HG02970 (cell line): ENCODE measurements around the gene PRR18.

Experiments used
- ATAC-seq: cut with Tn5 transposase; IDR thresholded peaks from one replicate; pipeline ENCODE4 v1.9.1; 2021; ENCODE audit warnings: mild to moderate bottlenecking, moderate library complexity, moderate number of reproducible peaks; ENCODE audit not compliant: unreplicated experiment, low FRiP score

Gene PRR18

DNA sequence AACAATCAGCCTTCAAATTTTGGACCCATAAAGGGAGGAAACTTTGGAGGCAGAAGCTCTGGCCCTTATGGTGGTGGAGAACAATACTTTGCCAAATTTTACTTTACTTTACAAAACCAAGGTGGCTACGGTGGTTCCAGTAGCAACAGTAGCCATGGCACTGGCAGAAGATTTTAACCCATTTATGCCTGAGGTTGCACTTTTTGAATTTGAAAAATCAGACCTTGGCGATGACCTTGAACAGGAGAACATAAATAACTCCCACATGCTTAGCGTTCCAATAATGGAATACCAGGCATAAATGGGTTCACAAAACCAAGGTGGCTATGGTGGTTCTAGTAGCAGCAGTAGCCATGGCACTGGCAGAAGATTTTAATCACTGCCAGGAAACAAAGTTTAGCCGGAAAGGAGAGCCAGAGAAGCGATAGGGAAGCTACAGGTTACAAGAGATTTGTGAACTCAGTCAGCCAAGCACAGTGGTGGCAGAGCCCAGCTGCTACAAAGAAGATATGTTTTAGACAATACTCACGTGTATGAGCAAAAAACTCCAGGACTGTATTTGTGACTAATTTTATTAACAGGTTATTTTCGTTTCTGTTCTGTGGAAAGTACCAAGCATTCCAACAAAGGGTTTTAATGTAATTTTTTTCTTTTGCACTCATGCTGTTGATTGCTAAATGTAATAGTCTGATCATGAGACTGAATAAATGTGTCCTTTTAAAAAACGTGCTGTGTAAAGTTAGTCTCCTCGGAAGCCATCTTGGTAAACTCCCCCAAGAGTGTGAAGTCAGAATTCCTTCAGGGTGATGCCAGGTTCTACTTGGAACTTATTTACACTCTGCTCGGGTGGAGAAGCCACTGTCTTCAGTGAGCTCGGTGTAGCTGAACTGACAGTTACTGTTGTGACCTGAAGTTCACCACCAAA is 27.4 kb upstream of the PRR18 start:
- ATAC-seq: no peak

DNA sequence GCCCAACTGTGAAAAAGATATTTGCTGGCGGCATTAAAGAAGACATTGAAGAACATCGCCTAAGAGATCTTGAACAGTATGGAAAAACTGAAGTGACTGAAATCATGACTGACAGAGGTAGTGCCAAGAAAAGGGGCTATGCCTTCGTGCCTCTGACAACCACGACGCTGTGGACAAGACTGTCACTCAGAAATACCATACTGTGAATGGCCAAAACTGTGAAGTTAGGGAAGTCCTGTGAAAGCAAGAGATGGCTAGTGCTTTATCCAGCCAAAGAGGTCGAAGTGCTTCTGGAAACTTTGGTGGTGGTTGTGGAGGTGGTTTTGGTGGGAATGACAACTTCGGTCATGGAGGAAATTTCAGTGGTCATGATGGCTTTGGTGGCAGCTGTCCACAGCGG is 26.7 kb upstream of the PRR18 start:
- no peak for ATAC-seq

DNA sequence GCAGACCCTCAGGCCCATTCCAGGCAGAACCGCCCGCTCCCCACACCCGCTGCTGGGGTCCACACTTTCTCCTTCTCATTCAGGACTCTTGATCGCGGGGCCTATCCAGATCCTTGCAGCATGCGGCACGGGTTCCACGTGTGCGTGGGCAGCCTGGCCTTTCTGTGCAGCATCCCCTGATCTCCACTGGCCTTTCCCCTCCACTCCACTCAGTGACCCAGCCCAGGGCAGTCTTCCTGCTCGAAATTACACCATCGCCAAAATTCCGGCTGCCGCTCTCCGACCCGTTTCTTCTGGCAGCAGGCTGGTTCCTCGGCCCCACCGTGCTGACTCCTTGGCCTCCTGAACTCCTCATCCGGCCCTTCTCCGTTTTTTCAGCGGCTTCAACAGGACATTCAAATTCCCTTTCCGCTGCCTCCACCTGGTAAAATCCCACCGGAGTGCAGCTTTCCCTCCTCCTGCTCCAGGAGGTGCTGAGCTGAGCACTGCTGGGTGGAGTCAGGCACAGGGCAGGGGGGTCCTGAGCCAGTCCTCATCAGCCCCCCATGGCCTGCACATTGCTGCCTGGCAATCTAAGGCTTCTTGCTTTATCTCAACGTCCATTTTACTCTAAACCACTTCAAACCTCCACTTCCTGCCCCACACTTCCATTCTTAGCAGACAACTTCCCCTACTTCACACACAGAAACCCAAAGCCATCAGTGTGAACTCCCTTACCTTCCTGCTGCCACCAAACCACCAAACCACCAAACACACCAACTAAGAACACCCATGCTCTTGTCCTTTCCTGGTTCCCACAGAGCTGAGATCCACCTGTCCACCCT is 25.2 kb upstream of the PRR18 start:
- ATAC-seq: no peak

DNA sequence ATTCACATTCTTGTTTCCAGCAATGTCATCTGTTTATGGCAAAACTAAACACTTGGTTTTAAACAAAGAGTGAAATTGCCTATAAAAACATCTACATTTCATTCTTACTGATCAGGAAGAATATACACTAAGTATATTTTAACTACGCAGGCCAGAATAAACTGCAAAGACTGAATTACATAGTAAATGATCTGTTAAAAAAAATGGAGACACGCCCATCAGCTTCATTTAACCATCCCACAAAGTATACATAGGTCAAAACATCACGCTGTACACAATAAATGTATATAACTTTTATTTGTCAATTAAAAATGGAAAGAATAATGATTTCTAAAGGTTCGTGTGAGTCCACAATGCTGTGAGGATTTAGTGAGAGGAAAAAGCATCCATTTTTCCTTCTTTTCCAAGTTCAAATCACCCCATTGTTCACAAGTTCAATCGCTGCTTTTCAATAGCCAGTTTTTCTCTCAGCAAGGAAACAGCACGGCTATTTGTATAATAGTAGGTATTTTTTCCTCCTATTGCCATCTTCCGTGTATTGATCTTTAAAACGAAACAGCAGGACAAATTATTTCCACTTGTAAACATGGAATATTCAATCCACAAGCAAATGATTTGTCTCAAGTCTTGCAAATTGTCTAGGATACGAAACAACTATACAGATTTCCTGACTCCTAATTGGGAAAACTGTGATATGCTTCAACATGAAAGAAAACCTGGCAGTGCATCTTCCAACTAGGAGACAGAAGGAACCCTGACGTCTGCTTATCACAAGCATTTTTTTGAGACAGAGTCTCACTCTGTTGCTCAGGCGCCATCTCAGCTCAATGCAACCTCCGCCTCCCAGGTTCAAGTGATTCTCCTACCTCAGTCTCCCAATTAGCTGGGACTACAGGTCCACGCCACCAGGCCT is 23.6 kb upstream of the PRR18 start:
- no peak for ATAC-seq

DNA sequence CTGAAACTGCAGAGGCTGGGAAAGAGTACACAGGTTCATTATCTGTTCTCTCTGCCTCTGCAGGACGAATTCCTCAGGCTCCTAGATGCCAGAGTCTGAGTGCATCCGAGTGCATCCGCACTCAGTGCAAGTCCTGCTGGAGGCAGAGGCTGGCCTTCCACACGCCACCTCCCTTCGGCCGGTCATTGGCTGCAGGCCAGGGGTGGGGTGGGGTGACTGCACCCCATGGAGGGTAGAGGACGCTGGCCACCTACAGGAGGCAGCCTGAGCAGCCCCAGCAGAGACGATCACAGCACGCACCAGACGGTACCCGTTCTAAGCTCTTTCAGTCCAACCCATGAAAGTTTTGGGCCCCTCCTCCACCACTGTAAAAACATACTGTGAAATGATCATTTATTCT is 22.4 kb upstream of the PRR18 start:
- ATAC-seq: no peak

DNA sequence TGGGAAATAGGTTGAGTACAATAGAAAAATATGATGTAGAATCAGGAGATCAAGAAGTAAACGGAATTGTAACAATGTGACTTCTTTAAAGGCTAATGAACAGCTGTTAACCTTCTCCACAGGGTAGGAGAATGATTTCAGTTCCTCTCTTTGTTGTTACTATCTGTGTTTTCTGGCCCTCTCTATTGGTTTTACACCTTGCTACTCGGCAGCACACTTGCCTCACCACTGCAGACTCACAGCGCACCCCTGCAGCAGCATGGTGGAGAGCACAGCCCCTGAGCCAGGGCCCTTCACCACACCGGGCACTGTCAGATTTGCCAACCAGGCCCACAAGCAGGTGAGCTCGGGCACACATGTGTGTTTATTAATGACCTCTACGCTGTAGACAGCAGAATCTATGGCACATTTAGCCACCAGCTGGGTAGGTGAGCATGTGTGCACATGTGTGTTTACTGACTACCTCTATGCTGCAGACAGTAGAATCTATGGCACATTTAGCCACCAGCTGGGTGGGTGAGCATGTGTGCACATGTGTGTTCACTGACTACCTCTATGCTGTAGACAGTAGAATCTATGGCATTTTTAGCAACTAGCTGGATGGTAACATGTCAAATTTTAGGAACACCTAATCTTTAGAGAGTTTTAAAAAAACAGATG is 17.3 kb upstream of the PRR18 start:
- no peak for ATAC-seq

DNA sequence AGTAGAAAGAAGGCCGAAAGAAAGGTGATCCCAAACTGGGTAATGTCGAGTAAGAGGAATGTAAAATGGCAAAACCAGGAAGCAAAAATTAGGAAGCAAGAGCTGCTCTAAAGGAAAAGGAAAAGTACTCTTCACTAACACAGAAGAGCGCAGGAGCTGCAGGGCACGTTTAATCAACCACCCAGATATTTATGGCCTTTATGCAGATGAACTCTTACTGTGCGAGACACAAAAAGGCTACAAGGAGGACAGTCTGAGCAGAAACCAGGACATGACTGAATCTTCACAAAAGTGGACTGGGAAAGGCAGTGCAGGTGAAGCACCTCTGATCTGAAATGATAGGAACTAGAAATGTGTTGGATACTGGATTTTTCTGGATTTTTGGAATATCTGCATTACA is 15.2 kb upstream of the PRR18 start:
- ATAC-seq: no peak

DNA sequence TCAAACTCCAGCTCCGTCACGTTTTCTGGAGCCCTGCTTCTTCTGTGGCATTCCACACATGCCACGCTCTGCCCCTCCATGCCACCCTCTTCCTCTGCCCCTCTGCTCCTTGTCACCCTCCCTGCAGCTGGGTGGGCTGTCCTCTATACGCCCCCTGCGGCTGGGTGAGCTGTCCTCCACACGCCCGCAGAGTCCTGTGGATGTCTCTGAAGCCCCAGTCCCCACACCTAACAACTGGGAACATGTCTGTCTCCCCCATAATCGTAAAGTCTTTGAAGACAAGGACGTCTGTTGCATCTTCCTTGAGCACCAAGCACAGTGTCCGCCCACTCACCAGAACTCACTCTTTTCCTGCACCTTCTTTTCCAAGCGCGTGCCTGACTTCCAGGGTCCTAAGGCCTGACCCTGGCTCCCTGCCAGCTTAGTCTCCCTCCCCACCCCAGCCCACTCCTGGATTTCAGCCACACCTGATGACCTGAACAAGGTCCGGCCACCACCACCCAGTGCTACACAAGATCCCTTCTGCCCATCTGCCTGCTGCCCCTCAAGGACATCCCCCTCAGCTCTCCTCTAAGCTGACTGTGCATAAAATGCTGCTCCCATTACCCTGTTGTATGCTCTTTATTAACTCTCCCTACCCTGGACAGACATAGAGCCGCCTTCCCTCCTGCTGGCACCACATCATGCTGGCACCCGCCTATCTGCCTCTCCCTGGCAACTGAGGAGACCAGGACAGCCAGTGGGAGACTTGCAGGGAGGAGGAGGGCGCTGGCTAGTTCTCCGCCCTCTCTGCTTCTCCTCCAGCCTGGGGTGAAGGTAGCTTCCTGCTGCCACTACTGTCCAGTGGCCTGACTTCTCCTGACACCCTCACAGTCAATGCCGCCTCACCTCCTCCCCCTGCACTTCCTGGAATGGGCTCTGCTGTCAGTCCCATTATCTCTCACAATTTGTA is 10.7 kb upstream of the PRR18 start:
- no peak for ATAC-seq

DNA sequence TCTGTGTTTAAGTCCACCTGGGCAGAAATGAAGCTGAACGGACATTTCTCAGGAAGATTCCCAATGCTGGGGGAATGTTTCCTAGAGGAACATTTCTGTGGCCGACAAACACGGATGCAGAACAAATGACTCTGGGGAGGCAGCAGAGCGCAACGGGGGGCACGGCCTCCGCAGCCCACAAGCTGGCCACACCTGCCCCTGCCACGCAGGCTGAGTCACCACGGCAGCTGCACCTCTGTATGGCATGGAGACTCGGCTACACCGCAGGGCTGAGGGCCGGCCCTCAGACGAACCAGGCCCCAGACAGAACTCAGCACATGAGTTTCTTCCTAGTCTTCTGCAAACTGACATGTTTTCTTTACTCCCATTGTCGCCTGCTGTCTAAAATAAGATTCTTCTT is 10.0 kb upstream of the PRR18 start:
- no peak for ATAC-seq

DNA sequence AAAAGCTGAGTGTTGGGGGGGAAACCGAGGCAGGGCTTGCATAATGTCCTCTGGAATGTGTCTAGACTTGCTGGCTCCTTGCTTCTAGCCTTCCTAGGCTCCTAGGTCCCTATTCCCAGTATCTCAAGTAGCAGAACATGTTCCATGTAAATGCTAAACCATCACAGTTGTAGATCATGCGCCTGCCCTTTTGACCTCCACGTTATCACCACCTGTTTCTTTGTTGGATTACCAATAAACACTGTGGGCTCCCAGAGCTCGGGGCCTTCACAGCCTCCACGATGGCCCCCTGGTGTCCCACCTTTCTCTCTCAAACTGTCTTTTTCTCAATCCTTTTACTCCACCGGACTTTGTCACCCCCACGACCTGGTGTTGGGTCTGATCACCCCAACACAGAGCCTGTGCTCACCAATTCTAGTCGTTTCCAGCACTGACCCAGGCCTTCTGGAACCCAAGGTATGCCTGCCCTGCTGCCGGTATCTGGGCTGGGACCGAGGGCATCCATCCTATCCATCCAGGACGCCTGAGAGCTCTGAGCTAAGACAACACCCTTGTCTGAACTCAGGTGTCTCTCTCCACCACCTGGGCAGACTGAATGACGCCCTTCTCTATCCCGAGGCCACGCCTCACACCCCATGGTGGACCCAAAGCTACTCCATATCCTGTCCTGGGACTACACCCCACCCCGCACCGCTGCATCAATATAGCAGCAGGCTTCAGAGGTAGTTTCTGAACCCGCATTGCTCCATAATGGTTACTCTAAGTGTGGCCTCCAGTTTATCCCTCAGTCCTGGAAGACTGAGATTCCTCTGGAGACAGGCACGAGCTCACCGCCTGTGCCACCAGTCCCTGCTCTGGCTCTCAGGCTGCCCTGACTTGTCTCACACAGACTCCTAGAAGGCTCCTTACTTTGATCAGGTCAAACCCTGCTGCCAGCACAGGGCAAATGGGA is 9.3 kb upstream of the PRR18 start:
- ATAC-seq: no peak

DNA sequence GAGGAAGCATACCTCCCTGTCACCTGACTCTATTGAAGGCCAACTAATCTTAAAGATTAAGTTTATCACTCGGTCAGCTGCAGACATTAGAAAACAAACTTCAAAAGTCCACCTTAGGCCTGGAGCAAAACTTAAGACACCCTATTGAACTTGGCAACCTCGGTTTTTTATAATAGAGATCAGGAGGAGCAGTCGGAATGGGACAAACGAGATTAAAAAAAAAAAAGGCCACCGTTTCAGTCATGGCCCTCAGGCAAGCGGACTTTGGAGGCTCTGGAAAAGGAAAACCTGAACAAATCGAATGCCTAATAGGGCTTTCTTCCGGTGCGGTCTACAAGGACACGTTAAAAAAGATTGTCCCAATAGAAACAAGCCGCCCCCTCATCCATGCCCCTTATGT is 7.2 kb upstream of the PRR18 start:
- ATAC-seq: no peak

DNA sequence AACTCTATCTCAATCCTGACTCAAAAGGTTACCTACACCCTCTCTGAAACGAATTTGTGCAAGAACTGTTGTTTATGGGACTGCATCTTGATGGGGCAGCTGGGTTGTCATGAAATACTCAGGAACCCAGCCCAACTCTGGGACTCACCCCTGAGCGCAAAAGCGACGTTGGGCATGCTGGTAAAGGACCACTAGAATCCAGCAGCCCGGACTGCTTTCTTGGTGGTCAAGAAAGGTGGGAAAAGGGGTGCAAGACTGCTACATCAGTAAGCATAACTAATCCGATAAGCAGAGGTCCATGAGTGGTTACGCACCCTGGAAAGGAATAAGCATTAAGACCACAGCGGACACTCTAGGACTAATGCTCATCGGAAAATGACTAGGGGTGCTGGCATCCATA is 6.3 kb upstream of the PRR18 start:
- no peak for ATAC-seq

DNA sequence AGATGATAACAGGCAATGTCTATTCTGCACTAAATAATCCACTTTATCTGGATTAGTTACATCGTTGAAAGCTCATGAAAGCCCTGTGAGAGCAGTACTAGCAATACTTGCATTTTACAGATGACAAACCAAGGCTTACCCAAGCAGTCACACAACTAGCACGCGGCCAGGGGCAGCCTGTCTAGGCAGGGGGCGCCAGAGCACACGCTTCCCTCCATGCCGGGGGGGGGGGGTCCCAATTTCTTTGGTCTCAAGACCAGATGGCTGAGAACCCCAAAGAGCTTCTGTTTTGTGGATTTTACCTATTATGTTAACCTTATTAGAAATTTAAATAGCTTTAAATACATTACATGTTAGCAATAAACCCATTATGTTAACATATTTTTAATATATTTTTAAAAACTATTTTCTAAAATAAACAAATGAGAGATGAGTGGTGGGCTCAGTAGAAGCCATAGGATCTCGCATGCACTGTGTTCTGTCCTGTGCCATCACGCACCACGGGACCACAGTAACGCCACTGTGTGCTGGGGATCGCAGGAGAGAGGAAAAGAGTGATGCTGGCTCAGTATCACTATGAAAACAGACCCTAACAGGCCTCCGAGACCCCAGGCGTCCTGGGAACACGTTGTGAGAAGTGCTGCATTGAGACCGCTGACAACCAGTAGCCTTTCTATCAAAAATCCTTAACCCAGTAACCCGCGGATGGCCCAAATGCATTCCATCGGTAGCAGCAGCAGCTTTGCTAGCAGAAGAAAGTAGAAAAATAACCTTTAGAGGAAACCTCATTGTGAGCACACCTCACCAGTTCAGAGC is 5.3 kb upstream of the PRR18 start:
- ATAC-seq: no peak

DNA sequence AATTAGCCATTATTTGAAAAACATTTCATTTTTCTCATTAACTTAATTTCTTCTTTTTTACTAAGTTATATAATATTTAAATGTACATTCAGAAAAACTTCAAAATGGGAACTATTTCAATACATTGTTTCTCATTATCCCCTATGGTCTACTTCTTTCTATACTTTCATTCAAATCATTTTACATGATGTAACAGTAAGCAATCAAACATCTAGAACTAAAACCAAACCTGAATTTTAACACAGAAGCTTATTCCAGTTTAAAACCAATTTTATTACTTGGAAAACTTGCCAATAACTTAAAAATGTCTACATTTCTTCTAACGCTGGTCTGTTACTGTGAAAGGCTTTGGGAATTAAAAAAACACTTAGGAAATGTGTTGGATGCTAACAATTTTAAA is 4.6 kb upstream of the PRR18 start:
- no peak for ATAC-seq

DNA sequence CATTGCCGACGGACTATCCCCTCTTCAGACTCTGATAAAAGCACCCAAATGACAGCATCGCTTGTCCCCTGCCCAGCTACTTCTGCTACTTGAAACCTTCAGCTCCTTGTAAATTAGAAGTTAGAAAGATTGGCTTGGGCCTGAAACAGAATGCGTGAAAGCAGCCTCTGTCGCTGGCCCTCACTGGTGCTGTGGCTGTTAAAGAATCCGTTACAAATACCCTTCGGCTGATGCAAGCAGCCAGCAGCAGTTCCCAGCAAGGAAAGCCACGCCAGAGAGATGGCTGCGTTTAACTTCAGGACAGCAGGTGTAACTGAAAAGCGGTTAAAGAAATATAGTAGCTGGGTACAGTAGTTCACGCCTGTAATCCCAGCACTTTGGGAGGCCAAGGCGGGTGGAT is 2.4 kb upstream of the PRR18 start:
- no peak for ATAC-seq

DNA sequence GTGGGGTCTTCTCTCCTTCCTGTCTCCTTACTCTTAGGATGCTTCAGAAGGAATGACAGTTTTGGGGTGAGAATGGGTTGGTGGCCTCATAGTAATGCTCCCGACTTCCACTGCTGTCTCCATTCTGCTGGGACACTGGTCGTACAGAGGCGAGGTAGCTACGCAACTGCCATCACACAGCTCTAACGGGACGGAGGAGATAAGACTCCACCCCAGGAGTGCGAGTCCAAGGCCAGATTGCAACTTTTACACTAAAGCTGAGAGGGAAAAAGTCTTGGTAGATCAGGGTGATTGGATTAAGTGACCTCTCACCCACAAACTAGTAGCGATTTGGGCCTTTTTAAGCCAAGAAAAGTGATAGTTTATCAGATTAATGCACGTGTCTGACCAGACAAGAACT is 1.8 kb upstream of the PRR18 start:
- ATAC-seq: no peak
